ENCODE measurements around the gene ATF4.
A peak's percentile ranks its signal among the peaks of the same experiment; 100 is the strongest.

The ATF4 gene

GRCh38 chr22:39524753-39525657 lies 4.6 kb downstream of the ATF4 start:
- peaks cover 90% of the 10 kb centered on the region for H4K20me1 ChIP-seq (ENCODE audit: insufficient read depth, low read length, poor library complexity, severe bottlenecking)
- peak overlapping the region; percentile 95 for H3K4me2 ChIP-seq (ENCODE audit: low read depth, low read length, poor library complexity, severe bottlenecking)
- H3K9ac ChIP-seq (ENCODE audit: low read depth, low read length, poor library complexity, severe bottlenecking), result peak overlapping the region; percentile 1
- peaks cover 94% of the 10 kb centered on the region for H3K79me2 ChIP-seq (ENCODE audit: insufficient read depth, low read length)
- peaks cover 13% of the 10 kb centered on the region for H3K27me3 ChIP-seq (ENCODE audit: insufficient read depth, low read length, poor library complexity, severe bottlenecking)
- no peaks in the 10 kb centered on the region for H3K9me3 ChIP-seq (ENCODE audit: insufficient read depth, low read depth, low read length)
- peaks cover 49% of the 10 kb centered on the region for H3K36me3 ChIP-seq (ENCODE audit: insufficient read depth, low read length)
- peak overlapping the region; percentile 99 for H3K4me3 ChIP-seq (ENCODE audit: low read length, poor library complexity, severe bottlenecking)
- H3K9me2 ChIP-seq (replicated peaks; ENCODE audit: low read depth, low read length), result no peaks in the 10 kb centered on the region
- H3F3A ChIP-seq (ENCODE audit: low read depth), result peaks cover 19% of the 10 kb centered on the region
- no peak overlapping the region for H2AFZ ChIP-seq (ENCODE audit: low read length)
- no peak for TF ChIP-seq EZH2phosphoT487 (IDR thresholded peaks at IDR 0.05; ENCODE audit: borderline replicate concordance)
- no peak for TF ChIP-seq CTCF (conservative IDR thresholded peaks at IDR 0.05; ENCODE audit: low read length)
- peaks cover 48% of the 10 kb centered on the region for H3K4me1 ChIP-seq (ENCODE audit: insufficient read depth, low read length, poor library complexity, severe bottlenecking)

- Histone ChIP-seq H3K4me2 (ENCODE audit: low read depth, low read length, poor library complexity, severe bottlenecking) (peak overlapping the region; percentile 95), H2AFZ (ENCODE audit: low read length) (no peak overlapping the region), H3K27me3 (ENCODE audit: insufficient read depth, low read length, poor library complexity, severe bottlenecking) (peaks cover 10% of the 10 kb centered on the region), H3F3A (ENCODE audit: low read depth) (peaks cover 19% of the 10 kb centered on the region), H3K4me3 (ENCODE audit: low read length, poor library complexity, severe bottlenecking) (peak overlapping the region; percentile 99), H3K36me3 (ENCODE audit: insufficient read depth, low read length) (peaks cover 50% of the 10 kb centered on the region), H4K20me1 (ENCODE audit: insufficient read depth, low read length, poor library complexity, severe bottlenecking) (peaks cover 93% of the 10 kb centered on the region), H3K9me2 (replicated peaks; ENCODE audit: low read depth, low read length) (no peaks in the 10 kb centered on the region), H3K9me3 (ENCODE audit: insufficient read depth, low read depth, low read length) (no peaks in the 10 kb centered on the region), H3K4me1 (ENCODE audit: insufficient read depth, low read length, poor library complexity, severe bottlenecking) (peaks cover 54% of the 10 kb centered on the region), H3K79me2 (ENCODE audit: insufficient read depth, low read length) (peaks cover 96% of the 10 kb centered on the region), H3K9ac (ENCODE audit: low read depth, low read length, poor library complexity, severe bottlenecking) (peak overlapping the region; percentile 1)
- TF ChIP-seq EZH2phosphoT487 (IDR thresholded peaks at IDR 0.05; ENCODE audit: borderline replicate concordance), result no peak
- no peak for TF ChIP-seq CTCF (conservative IDR thresholded peaks at IDR 0.05; ENCODE audit: low read length)
These were observed 5.3 kb downstream of the ATF4 start for GRCh38 chr22:39525658-39525975.

- peaks cover 42% of the 10 kb centered on the region for H3K36me3 ChIP-seq (ENCODE audit: insufficient read depth, low read length)
- H3K4me3 ChIP-seq (ENCODE audit: low read length, poor library complexity, severe bottlenecking), result no peak overlapping the region
These were observed 6.4 kb downstream of the ATF4 start for GRCh38 chr22:39526736-39527171.

More at GRCh38 chr22:39526736-39527171, 6.4 kb downstream of the ATF4 start:
- H3K9ac ChIP-seq (ENCODE audit: low read depth, low read length, poor library complexity, severe bottlenecking), result no peak overlapping the region
- H2AFZ ChIP-seq (ENCODE audit: low read length), result no peak overlapping the region
- peaks cover 96% of the 10 kb centered on the region for H3K79me2 ChIP-seq (ENCODE audit: insufficient read depth, low read length)
- H3K4me1 ChIP-seq (ENCODE audit: insufficient read depth, low read length, poor library complexity, severe bottlenecking), result peaks cover 62% of the 10 kb centered on the region
- H3F3A ChIP-seq (ENCODE audit: low read depth), result peaks cover 19% of the 10 kb centered on the region
- peaks cover 83% of the 10 kb centered on the region for H4K20me1 ChIP-seq (ENCODE audit: insufficient read depth, low read length, poor library complexity, severe bottlenecking)
- TF ChIP-seq EZH2phosphoT487 (IDR thresholded peaks at IDR 0.05; ENCODE audit: borderline replicate concordance) (no peak), CTCF (conservative IDR thresholded peaks at IDR 0.05; ENCODE audit: low read length) (no peak)
- peak overlapping the region; percentile 22 for H3K4me2 ChIP-seq (ENCODE audit: low read depth, low read length, poor library complexity, severe bottlenecking)
- no peaks in the 10 kb centered on the region for H3K27me3 ChIP-seq (ENCODE audit: insufficient read depth, low read length, poor library complexity, severe bottlenecking)
- H3K9me2 ChIP-seq (replicated peaks; ENCODE audit: low read depth, low read length), result no peaks in the 10 kb centered on the region
- H3K9me3 ChIP-seq (ENCODE audit: insufficient read depth, low read depth, low read length), result no peaks in the 10 kb centered on the region

Data from Loucy (cell line).